ENCODE results near the gene PRX. TPM values are rescaled to one million over a fixed set of nuclear protein-coding genes. Genes with fewer than 3 reads are reported as not detected.
"Not testable (repeated sequence)": the region's sequence is repeated elsewhere in the genome, so short reads cannot be mapped to it uniquely, and the experiment has no call there.

PRX gene
- total RNA-seq, 1 donor from 2014 or later: 2.8 TPM

DNA sequence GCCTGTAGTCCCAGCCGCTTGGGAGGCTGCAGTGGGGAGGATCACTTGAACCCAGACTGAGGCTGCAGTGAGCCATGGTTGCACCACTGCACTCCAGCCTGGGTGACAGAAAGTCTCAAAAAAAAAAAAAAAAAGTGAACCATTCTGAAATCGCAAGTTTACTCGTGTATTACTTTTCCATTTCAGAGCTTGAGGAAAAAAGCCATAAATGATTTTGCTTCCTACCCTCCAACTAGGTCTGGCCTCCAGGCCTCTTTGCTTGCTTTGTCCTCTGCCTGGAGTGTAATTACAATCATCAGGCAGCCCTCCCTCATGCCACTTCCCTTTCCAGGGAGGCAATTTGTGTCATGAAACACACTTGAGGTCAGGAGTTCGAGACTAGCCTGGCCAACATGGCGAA is 43.9 kb upstream of the PRX start:
- no peaks in the 10 kb centered on the region for H3K4me1 Mint-ChIP-seq
- DNase-seq (ENCODE audit: low read depth, low spot score): no peak
- no peaks in the 10 kb centered on the region for H3K9me3 Mint-ChIP-seq
- no peak overlapping the region for H3K27ac Mint-ChIP-seq (ENCODE audit: unreplicated experiment)
- TF ChIP-seq, protein P1, sequence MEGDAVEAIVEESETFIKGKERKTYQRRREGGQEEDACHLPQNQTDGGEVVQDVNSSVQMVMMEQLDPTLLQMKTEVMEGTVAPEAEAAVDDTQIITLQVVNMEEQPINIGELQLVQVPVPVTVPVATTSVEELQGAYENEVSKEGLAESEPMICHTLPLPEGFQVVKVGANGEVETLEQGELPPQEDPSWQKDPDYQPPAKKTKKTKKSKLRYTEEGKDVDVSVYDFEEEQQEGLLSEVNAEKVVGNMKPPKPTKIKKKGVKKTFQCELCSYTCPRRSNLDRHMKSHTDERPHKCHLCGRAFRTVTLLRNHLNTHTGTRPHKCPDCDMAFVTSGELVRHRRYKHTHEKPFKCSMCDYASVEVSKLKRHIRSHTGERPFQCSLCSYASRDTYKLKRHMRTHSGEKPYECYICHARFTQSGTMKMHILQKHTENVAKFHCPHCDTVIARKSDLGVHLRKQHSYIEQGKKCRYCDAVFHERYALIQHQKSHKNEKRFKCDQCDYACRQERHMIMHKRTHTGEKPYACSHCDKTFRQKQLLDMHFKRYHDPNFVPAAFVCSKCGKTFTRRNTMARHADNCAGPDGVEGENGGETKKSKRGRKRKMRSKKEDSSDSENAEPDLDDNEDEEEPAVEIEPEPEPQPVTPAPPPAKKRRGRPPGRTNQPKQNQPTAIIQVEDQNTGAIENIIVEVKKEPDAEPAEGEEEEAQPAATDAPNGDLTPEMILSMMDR (conservative IDR thresholded peaks at IDR 0.05): no peak
- peaks cover 3% of the 10 kb centered on the region for H3K27me3 Mint-ChIP-seq (ENCODE audit: low read depth)
- no peaks in the 10 kb centered on the region for H3K36me3 Mint-ChIP-seq (ENCODE audit: low read depth)
- no peak overlapping the region for H3K4me3 Mint-ChIP-seq

GRCh38 chr19:40453943-40454342 is 40.8 kb upstream of the PRX start:
- H3K27ac Mint-ChIP-seq (ENCODE audit: unreplicated experiment); DNase-seq (ENCODE audit: low read depth, low spot score); H3K9me3 Mint-ChIP-seq; H3K27me3 Mint-ChIP-seq (ENCODE audit: low read depth); H3K4me1 Mint-ChIP-seq; H3K4me3 Mint-ChIP-seq; H3K36me3 Mint-ChIP-seq (ENCODE audit: low read depth): not testable (repeated sequence)

DNA sequence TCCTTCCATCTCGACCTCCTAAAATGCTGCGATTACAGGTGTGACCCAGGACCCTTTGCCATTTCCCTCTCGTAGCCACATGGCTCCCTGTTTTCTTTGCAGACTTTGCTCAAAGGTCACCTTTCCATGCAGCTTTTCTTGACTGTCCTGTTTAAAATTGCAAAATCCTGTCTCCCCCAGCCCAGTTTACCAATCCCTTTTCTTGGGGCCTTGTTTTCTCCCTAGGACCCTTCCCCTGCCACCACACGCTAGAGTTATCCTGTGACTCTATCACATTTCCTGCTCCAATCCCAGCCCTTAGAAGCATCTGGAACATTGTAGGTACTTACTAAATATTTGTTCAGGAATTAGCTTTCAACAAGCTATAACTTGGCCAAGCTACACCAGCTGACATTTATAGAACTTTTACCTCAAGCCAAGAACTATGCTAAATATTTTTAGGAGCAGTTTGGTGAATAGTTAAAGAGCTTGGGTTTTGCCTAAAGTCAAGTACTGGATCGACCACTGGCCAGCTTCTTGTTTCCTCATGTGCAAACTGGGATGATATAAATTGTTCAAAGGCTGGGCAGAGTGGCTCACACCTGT is 40.1 kb upstream of the PRX start:
- H3K4me3 Mint-ChIP-seq: no peak overlapping the region
- H3K27ac Mint-ChIP-seq (ENCODE audit: unreplicated experiment): no peak overlapping the region
- no peaks in the 10 kb centered on the region for H3K9me3 Mint-ChIP-seq
- DNase-seq (ENCODE audit: low read depth, low spot score): no peak
- no peaks in the 10 kb centered on the region for H3K4me1 Mint-ChIP-seq
- H3K36me3 Mint-ChIP-seq (ENCODE audit: low read depth): no peaks in the 10 kb centered on the region
- TF ChIP-seq, protein P1 (conservative IDR thresholded peaks at IDR 0.05): no peak
- no peaks in the 10 kb centered on the region for H3K27me3 Mint-ChIP-seq (ENCODE audit: low read depth)

DNA sequence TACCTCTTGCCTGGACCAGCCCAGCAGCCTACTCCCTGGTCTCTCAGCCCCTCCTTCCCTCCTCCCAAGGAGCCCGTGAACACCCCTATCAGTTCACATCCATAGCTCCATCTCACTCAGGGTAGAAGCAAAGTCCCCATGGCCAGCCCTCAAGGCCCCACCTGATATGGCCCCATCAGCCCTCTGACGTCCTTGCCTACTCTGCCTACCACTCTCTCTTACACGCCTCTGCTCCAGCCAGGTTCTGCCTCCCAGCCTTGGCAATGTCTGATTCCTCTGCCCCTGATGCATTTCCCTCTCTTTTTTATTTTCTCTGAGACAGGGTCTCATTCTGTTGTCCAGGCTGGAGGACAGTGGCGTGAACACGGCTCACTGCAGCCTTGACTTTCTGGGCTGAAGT is 38.8 kb upstream of the PRX start:
- Mint-ChIP-seq H3K27me3 (ENCODE audit: low read depth) (no peaks in the 10 kb centered on the region), H3K4me1 (no peaks in the 10 kb centered on the region), H3K36me3 (ENCODE audit: low read depth) (no peaks in the 10 kb centered on the region), H3K9me3 (no peaks in the 10 kb centered on the region), H3K27ac (ENCODE audit: unreplicated experiment) (no peak overlapping the region), H3K4me3 (no peak overlapping the region)
- DNase-seq (ENCODE audit: low read depth, low spot score): no peak
- TF ChIP-seq, protein P1 (conservative IDR thresholded peaks at IDR 0.05): no peak

DNA sequence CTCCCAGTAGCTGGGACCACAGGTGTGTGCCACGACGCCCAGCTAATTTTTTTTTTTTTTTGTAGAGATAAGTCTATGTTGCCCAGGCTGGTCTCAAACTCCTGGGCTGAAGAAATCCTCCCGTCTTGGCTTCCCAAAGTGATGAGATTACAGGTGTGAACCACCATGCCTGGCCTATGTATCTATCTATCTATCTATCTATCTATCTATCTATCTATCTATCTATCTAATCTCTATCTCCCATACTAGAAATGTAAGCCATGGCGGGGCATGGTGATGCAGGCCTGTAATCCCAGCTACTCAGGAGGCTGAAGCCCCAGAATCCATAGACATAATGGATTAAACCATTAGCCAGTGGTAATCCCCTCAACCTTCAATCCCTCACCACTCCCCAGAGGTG is 37.5 kb upstream of the PRX start:
- no peak for DNase-seq (ENCODE audit: low read depth, low spot score)
- TF ChIP-seq, protein P1 (conservative IDR thresholded peaks at IDR 0.05): no peak
- no peaks in the 10 kb centered on the region for H3K9me3 Mint-ChIP-seq
- no peak overlapping the region for H3K4me3 Mint-ChIP-seq
- H3K27me3 Mint-ChIP-seq (ENCODE audit: low read depth): no peaks in the 10 kb centered on the region
- no peak overlapping the region for H3K27ac Mint-ChIP-seq (ENCODE audit: unreplicated experiment)
- H3K4me1 Mint-ChIP-seq: peaks cover under 1% of the 10 kb centered on the region
- H3K36me3 Mint-ChIP-seq (ENCODE audit: low read depth): no peaks in the 10 kb centered on the region

DNA sequence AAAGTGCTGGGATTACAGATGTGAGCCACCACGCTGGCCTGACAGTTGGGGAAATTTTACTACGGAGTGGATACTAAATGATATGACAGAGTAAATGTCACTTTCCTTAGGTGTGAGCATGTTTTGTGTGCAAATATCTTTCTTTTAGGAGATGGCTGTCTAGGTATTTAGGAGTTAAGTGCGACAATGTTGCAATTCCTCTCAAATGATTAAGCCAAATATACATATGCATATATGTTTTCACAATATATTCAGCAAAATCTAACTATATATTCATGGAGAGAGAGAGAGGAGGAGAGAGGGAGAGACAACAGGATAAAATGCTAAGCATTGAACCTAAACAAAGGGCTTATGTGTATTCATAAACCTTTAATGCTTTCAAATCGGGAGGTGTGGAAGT is 36.3 kb upstream of the PRX start:
- no peaks in the 10 kb centered on the region for H3K9me3 Mint-ChIP-seq
- no peaks in the 10 kb centered on the region for H3K36me3 Mint-ChIP-seq (ENCODE audit: low read depth)
- peaks cover 9% of the 10 kb centered on the region for H3K4me1 Mint-ChIP-seq
- peaks cover 2% of the 10 kb centered on the region for H3K27me3 Mint-ChIP-seq (ENCODE audit: low read depth)
- TF ChIP-seq, protein P1 (conservative IDR thresholded peaks at IDR 0.05): no peak
- no peak for DNase-seq (ENCODE audit: low read depth, low spot score)
- H3K27ac Mint-ChIP-seq (ENCODE audit: unreplicated experiment): no peak overlapping the region
- H3K4me3 Mint-ChIP-seq: no peak overlapping the region
